ENCODE data around the gene MVB12A. TPM values are rescaled to one million over a fixed set of nuclear protein-coding genes. Genes with fewer than 3 reads are reported as not detected.

MVB12A gene
- polyA plus RNA-seq: 100 to 1,000 TPM in 1 of 4 donors, 10 to 100 TPM in 3; 57.5 to 117 (median 78.1) TPM
- long read RNA-seq, donor 1: 0 reads
- long read RNA-seq, donor 2, partial matches to known transcripts: 0 of 3 reads
- long read RNA-seq, donor 2, other reads (novel, unspliced or antisense): 0 of 3 reads
- long read RNA-seq, donor 3, transcript MVB12A-201 (9 exons, 2,223 nt): major isoform, 12 of 12 reads
- long read RNA-seq, donor 3, partial matches to known transcripts: 0 of 12 reads
- long read RNA-seq, donor 3, other reads (novel, unspliced or antisense): 0 of 12 reads
- long read RNA-seq, donor 4: 0 reads
- long read RNA-seq, donor 5, partial matches to known transcripts: 0 of 7 reads
- long read RNA-seq, donor 5, other reads (novel, unspliced or antisense): 0 of 7 reads
- long read RNA-seq, donor 6, transcript MVB12A-201 (9 exons, 2,223 nt): major isoform, 13 of 16 reads
- long read RNA-seq, donor 6, partial matches to known transcripts: 0 of 16 reads
- long read RNA-seq, donor 6, other reads (novel, unspliced or antisense): 0 of 16 reads
- long read RNA-seq, donor 7, transcript MVB12A-201 (9 exons, 2,223 nt): major isoform, 20 of 26 reads
- long read RNA-seq, donor 7, partial matches to known transcripts: 0 of 26 reads
- long read RNA-seq, donor 7, other reads (novel, unspliced or antisense): 0 of 26 reads
- long read RNA-seq, donor 8, partial matches to known transcripts: 0 of 2 reads
- long read RNA-seq, donor 8, other reads (novel, unspliced or antisense): 0 of 2 reads
- long read RNA-seq, donor 9, transcript MVB12A-201 (9 exons, 2,223 nt): major isoform, 7 of 10 reads
- long read RNA-seq, donor 9, partial matches to known transcripts: 0 of 10 reads
- long read RNA-seq, donor 9, other reads (novel, unspliced or antisense): 0 of 10 reads
- long read RNA-seq, donor 10, transcript MVB12A-201 (9 exons, 2,223 nt): major isoform, 14 of 20 reads
- long read RNA-seq, donor 10, partial matches to known transcripts: 6 of 20 reads
- long read RNA-seq, donor 10, other reads (novel, unspliced or antisense): 0 of 20 reads

- Histone ChIP-seq H3K27ac (ENCODE audit: low read depth in 1 of 3, low read length in 2 of 3) (peak within 1 kb of the TSS; percentile 25 to 75 (median 68)), H3K36me3 (ENCODE audit: control insufficient read depth in 3 of 3, insufficient read depth in 2 of 3, low read depth in 1 of 3, low read length in 3 of 3) (peaks cover 0 to 21% (median 3%) of the 10 kb centered on the region in 3 donors), H3K9me3 (ENCODE audit: control insufficient read depth in 2 of 2, insufficient read depth in 1 of 2, low read depth in 1 of 2, low read length in 1 of 2) (no peaks in the 10 kb centered on the region), H3K4me1 (ENCODE audit: control insufficient read depth in 3 of 3, insufficient read depth in 2 of 3, low read depth in 1 of 3, low read length in 2 of 3) (peaks cover 0 to 4% (median 3%) of the 10 kb centered on the region in 3 donors), H3K27me3 (ENCODE audit: control insufficient read depth in 3 of 3, insufficient read depth in 3 of 3, low read length in 3 of 3) (no peaks in the 10 kb centered on the region), H3K4me3 (ENCODE audit: low read depth in 1 of 3, low read length in 3 of 3) (peak within 1 kb of the TSS; percentile 73 to 96 (median 91))
- WGBS, 3 donors: 0 to 1% (median 0%) methylated on average over 38 to 85 of the region's 85 CpGs
- FAIRE-seq: no peak
- DNase-seq: peak; percentile 99 to 100
Measured at GRCh38 chr19:17419621-17420474, at the start of gene MVB12A. TSS of gene MVB12A (plus strand) at chr19:17420047. CDS start at chr19:17420136, 89 bp downstream.

GRCh38 chr19:17376935-17377600 lies 42.8 kb upstream of the MVB12A start, which contains the start of gene PLVAP:
TSS of gene PLVAP (minus strand) at chr19:17377342. CDS start at chr19:17377288, 54 bp downstream.
- H3K27ac ChIP-seq (ENCODE audit: low read depth in 1 of 3, low read length in 2 of 3): peak within 1 kb of the TSS in 1 of 3 donors; percentile 66
- H3K27me3 ChIP-seq (ENCODE audit: control insufficient read depth in 3 of 3, insufficient read depth in 3 of 3, low read length in 3 of 3): no peaks in the 10 kb centered on the region
- H3K9me3 ChIP-seq (ENCODE audit: control insufficient read depth in 2 of 2, insufficient read depth in 1 of 2, low read depth in 1 of 2, low read length in 1 of 2): no peaks in the 10 kb centered on the region
- DNase-seq (no peak), FAIRE-seq (no peak)
- whole genome bisulfite sequencing, 3 donors: 48 to 58% (median 53%) methylated on average over 39 of the region's 39 CpGs
- no peaks in the 10 kb centered on the region for H3K36me3 ChIP-seq (ENCODE audit: control insufficient read depth in 3 of 3, insufficient read depth in 2 of 3, low read depth in 1 of 3, low read length in 3 of 3)
- H3K4me3 ChIP-seq (ENCODE audit: low read depth in 1 of 3, low read length in 3 of 3): peak within 1 kb of the TSS in 2 of 3 donors; percentile 11 to 14
- no peaks in the 10 kb centered on the region for H3K4me1 ChIP-seq (ENCODE audit: control insufficient read depth in 3 of 3, insufficient read depth in 2 of 3, low read depth in 1 of 3, low read length in 2 of 3)

- Histone ChIP-seq H3K27ac (ENCODE audit: low read depth in 1 of 3, low read length in 2 of 3) (no peak overlapping the region), H3K27me3 (ENCODE audit: control insufficient read depth in 3 of 3, insufficient read depth in 3 of 3, low read length in 3 of 3) (no peaks in the 10 kb centered on the region), H3K4me3 (ENCODE audit: low read depth in 1 of 3, low read length in 3 of 3) (no peak overlapping the region), H3K4me1 (ENCODE audit: control insufficient read depth in 3 of 3, insufficient read depth in 2 of 3, low read depth in 1 of 3, low read length in 2 of 3) (no peaks in the 10 kb centered on the region), H3K36me3 (ENCODE audit: control insufficient read depth in 3 of 3, insufficient read depth in 2 of 3, low read depth in 1 of 3, low read length in 3 of 3) (no peaks in the 10 kb centered on the region), H3K9me3 (ENCODE audit: control insufficient read depth in 2 of 2, insufficient read depth in 1 of 2, low read depth in 1 of 2, low read length in 1 of 2) (no peaks in the 10 kb centered on the region)
- no peak for DNase-seq
- 60 to 65% (median 61%) methylated on average over 12 to 13 of the region's 13 CpGs for WGBS, 3 donors
- FAIRE-seq: no peak
Measured at GRCh38 chr19:17378271-17378670, 41.6 kb upstream of the MVB12A start.

- FAIRE-seq (no peak), DNase-seq (no peak)
- no peaks in the 10 kb centered on the region for H3K27me3 ChIP-seq (ENCODE audit: control insufficient read depth in 3 of 3, insufficient read depth in 3 of 3, low read length in 3 of 3)
- WGBS, 3 donors: 29 to 40% (median 31%) methylated on average over 14 of the region's 14 CpGs
- no peaks in the 10 kb centered on the region for H3K9me3 ChIP-seq (ENCODE audit: control insufficient read depth in 2 of 2, insufficient read depth in 1 of 2, low read depth in 1 of 2, low read length in 1 of 2)
- H3K27ac ChIP-seq (ENCODE audit: low read depth in 1 of 3, low read length in 2 of 3): no peak overlapping the region
- H3K4me3 ChIP-seq (ENCODE audit: low read depth in 1 of 3, low read length in 3 of 3): no peak overlapping the region
- no peaks in the 10 kb centered on the region for H3K4me1 ChIP-seq (ENCODE audit: control insufficient read depth in 3 of 3, insufficient read depth in 2 of 3, low read depth in 1 of 3, low read length in 2 of 3)
- H3K36me3 ChIP-seq (ENCODE audit: control insufficient read depth in 3 of 3, insufficient read depth in 2 of 3, low read depth in 1 of 3, low read length in 3 of 3): no peaks in the 10 kb centered on the region
Measured at GRCh38 chr19:17379221-17379631, 40.6 kb upstream of the MVB12A start.

GRCh38 chr19:17380426-17381138 lies 39.3 kb upstream of the MVB12A start:
- FAIRE-seq: no peak
- Histone ChIP-seq H3K9me3 (ENCODE audit: control insufficient read depth in 2 of 2, insufficient read depth in 1 of 2, low read depth in 1 of 2, low read length in 1 of 2) (no peaks in the 10 kb centered on the region), H3K4me1 (ENCODE audit: control insufficient read depth in 3 of 3, insufficient read depth in 2 of 3, low read depth in 1 of 3, low read length in 2 of 3) (no peaks in the 10 kb centered on the region), H3K27me3 (ENCODE audit: control insufficient read depth in 3 of 3, insufficient read depth in 3 of 3, low read length in 3 of 3) (no peaks in the 10 kb centered on the region), H3K4me3 (ENCODE audit: low read depth in 1 of 3, low read length in 3 of 3) (no peak overlapping the region), H3K27ac (ENCODE audit: low read depth in 1 of 3, low read length in 2 of 3) (no peak overlapping the region), H3K36me3 (ENCODE audit: control insufficient read depth in 3 of 3, insufficient read depth in 2 of 3, low read depth in 1 of 3, low read length in 3 of 3) (no peaks in the 10 kb centered on the region)
- WGBS, 3 donors: 94 to 98% (median 95%) methylated on average over 5 of the region's 5 CpGs
- no peak for DNase-seq

GRCh38 chr19:17385878-17386611 lies 33.8 kb upstream of the MVB12A start:
- Histone ChIP-seq H3K36me3 (ENCODE audit: control insufficient read depth in 3 of 3, insufficient read depth in 2 of 3, low read depth in 1 of 3, low read length in 3 of 3) (no peaks in the 10 kb centered on the region), H3K27me3 (ENCODE audit: control insufficient read depth in 3 of 3, insufficient read depth in 3 of 3, low read length in 3 of 3) (peaks cover 0 to 16% (median 0%) of the 10 kb centered on the region in 3 donors), H3K4me3 (ENCODE audit: low read depth in 1 of 3, low read length in 3 of 3) (no peak overlapping the region), H3K4me1 (ENCODE audit: control insufficient read depth in 3 of 3, insufficient read depth in 2 of 3, low read depth in 1 of 3, low read length in 2 of 3) (peaks cover 0 to 5% (median 0%) of the 10 kb centered on the region in 3 donors), H3K27ac (ENCODE audit: low read depth in 1 of 3, low read length in 2 of 3) (no peak overlapping the region), H3K9me3 (ENCODE audit: control insufficient read depth in 2 of 2, insufficient read depth in 1 of 2, low read depth in 1 of 2, low read length in 1 of 2) (peaks cover 0 to 13% of the 10 kb centered on the region in 2 donors)
- 33 to 38% (median 35%) methylated on average over 20 of the region's 20 CpGs for WGBS, 3 donors
- FAIRE-seq (no peak), DNase-seq (peak; percentile 37 to 56)
